NCI-H748 (cell line): ENCODE measurements around the gene HIVEP3.

Experiments
- DNase-seq: peaks from one replicate; lab custom pipeline; 2025; ENCODE audit not compliant: unreplicated experiment; lab: John Stamatoyannopoulos, UW

HIVEP3 gene

GRCh38 chr1:41735631-41736260 is 183.0 kb downstream of the HIVEP3 start:
- no peak for DNase-seq

DNA sequence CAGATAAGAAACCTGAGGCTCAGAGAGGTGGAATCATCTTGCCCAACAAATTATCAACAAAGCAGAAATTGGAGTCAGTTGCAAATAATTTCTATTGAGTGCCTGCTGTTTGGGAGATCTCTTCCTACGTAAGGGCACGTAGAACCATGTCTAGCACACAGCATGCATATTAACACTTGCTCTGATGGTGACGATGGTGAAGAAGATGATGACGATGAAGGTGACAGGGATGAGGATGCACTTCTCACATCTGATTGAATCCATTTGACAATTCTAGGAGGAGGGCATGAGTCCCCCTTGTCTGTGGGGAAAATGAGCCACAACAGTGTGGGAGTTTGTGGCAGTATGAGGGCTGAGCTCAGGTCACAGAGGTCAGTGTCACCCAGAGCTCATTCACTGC is 183.6 kb downstream of the HIVEP3 start:
- no peak for DNase-seq

- no peak for DNase-seq
These were observed 184.3 kb downstream of the HIVEP3 start for GRCh38 chr1:41734201-41734970.

DNA sequence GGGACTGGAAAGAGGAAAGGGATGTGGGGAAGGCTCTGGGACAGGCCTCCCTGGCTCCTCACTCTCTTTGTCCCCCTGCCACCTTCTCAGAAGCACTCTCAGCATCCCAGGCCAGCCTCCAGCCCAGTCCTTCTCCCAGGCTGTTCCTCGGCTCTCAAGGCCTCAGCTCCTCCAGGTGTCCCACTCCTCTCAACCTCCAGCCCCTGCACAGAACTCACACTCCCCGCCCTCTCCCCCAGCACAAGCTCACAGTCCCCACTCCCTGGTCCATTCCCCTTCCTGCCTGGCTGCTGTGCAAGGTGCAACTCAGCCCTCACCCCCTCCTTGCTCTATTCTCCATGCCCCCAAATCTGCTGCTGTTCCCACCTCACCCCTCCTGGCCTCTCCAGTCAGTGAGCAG is 185.0 kb downstream of the HIVEP3 start:
- no peak for DNase-seq

DNA sequence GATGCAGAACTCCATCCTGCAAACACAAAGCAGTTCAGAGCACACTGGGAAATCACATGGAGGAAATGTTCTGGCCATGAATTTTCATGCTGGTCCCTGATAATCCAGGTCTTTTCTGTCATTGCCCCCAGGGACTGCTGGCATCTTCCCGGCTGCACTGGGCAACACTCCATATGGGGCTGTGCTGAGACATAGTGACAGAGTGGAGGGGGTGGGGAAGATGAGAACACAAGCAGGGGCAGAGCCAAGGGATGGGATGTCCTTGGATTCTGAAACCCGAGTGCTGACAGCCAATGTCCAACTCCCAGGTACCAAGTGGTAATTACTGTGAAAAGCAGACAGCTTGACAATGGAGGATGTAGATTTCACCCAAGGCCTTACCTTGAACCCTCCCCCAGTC is 185.7 kb downstream of the HIVEP3 start:
- DNase-seq: no peak

DNA sequence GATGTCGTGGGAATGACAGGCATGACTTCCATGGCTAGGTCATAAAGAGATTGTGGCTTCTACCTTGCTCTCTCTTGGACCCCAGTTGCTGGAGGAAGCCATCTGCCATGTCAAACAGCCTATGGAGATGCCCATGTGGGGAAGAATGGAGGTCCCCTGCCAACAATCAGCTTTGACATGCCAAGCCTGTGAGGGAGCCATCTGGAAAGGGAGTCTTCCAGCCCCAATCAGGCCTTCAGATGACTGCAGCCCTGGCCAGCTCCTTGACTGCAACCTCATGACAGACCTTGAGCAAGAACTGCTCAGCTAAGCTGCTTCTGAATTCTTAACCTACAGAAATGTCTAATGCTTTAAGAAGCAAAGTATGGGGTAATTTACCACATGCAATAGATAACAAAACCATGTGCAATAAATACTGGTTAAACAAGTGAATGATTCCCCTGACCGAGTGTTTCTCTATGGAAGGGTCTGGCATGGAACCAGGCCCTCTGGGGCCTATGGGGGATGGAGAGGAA is 187.1 kb downstream of the HIVEP3 start:
- DNase-seq: no peak

- no peak for DNase-seq
These were observed 187.9 kb downstream of the HIVEP3 start for GRCh38 chr1:41730806-41731205.

DNA sequence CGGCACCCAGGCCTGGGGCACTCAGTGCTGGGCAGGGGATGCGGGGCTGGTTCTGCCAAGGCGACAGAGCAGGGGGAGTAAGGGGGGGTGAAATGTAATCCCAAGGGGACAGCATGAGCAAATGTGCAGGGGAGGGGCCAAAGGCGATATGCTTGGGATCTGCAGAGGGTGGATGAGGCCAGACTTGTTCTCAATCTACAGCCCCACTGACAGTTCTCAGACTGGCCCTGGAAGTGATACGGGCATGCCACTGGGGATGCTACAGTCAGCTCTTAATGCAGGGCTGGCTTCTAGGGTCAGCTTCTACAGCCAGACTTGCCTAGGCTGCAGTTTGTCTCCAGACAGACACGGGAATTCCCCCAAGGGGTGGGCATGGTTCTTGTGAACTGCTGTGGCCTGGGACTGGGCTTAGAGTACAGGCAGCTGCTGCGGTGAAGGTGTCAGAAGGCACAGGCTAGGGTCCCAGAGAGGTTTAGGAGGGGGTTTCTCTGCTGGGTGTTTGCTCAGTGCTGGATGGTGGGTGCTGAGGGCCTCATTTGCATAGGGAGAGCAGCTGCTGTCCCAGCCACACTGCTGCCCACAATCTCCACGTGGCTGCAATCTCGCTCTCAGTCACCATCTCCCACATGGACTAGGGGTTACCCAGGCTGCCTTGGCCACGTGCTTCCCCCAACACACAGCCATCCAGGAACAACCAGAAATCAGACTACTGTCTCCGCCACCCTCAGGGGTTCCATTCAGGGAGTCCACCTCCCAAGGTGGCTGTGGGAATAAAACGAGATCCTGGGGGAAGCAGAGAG is 190.1 kb downstream of the HIVEP3 start:
- no peak for DNase-seq

DNA sequence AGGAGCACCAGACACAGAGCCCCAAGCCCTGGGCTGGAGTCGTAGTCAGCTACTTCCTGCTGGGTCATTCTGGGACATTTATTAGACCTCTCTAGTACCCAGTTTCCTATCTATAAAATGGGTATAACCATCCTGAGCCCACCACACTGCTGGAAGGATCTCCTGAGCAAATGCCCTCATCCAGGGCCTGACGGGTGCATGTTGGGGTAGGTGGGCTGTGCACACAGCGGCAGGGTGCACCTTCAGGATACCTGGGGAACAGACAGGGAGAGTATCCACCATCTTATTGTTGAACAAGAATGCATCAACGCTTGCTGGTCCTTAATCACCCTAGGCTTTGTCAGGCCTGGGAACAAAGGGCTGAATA is 191.0 kb downstream of the HIVEP3 start:
- no peak for DNase-seq

- no peak for DNase-seq
These were observed 191.6 kb downstream of the HIVEP3 start for GRCh38 chr1:41726899-41727748.

DNA sequence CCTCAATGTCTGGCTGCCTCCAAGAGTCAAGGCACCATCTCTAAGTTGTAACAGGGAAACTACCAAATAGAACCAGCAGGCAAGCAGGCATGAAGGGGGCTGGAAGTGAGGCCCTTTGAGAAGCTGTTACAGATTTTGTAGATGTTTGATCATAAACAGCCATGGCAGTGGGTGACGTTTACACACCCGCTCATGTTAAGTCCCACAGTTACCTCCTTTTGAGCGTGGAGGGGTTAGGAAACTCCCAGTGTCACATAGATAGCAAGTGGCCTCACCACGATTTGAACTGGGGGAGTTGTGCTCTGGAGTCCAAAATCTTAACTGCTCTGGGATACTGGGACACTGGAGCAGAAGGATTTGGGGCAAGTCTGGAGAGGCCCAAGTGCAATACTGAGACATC is 192.4 kb downstream of the HIVEP3 start:
- no peak for DNase-seq

- DNase-seq: no peak
These were observed 193.8 kb downstream of the HIVEP3 start for GRCh38 chr1:41724926-41725325.

DNA sequence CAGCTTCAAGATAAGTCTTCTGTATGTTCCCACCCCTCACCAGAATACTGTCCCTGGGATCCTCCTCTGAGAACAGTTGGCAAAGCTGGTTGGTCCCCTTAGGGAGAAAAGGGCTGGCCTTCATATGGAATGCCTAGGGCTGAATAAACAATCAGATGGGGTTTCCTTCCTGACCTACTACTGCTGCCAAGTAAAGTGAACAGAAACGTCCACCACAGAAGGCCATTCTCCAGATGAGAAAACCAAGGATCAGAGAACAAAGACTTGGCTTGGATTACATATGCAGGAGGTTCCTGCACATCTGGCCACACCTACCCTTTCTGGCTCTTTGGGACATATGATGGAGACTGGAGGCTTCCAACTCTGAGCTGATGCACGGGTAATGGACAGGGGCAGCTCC is 194.5 kb downstream of the HIVEP3 start:
- DNase-seq: no peak

- no peak for DNase-seq
These were observed 194.9 kb downstream of the HIVEP3 start for GRCh38 chr1:41723786-41724185.

DNA sequence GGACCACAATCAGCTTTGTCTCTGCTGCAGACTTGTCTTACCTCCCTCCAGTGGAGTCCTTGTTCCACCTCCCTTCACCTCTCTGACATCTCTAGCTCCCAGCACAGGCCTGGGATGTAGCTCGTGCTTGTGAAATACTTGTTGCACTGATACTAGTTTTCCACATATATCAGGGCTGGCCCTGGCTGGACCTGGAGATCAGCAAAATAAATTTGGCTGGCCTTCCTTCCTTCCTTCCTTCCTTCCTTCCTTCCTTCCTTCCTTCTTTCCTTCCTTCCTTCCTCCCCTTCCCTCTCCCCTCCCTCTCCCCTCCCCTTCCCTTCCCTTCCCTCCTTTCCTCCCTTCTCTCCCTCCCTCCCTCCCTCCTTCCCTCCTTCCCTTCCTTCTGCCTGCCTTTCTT is 196.5 kb downstream of the HIVEP3 start:
- DNase-seq: no peak

GRCh38 chr1:41720861-41721410 is 197.8 kb downstream of the HIVEP3 start:
- DNase-seq: no peak

GRCh38 chr1:41719590-41719989 is 199.1 kb downstream of the HIVEP3 start:
- DNase-seq: no peak

- DNase-seq: no peak
These were observed 199.6 kb downstream of the HIVEP3 start for GRCh38 chr1:41719128-41719527.

- DNase-seq: no peak
These were observed 200.2 kb downstream of the HIVEP3 start for GRCh38 chr1:41718497-41718896.
